DND-41 (cell line): ENCODE results near the gene PSMD13.

ENCODE experiments used
- ATAC-seq: fragments of 200-7000 bp; cut with Tn5 transposase; 3 replicates; pipeline ENCODE4 v1.9.1; 2021; ENCODE audit warnings: low read depth; ENCODE audit not compliant: insufficient read depth
- DNase-seq: peaks from one replicate; pipeline ENCODE4 v3.0.0-alpha.2; 2020
- H2AFZ ChIP-seq: 2 replicates; pipeline ENCODE4 v1.6.0; 2012; ENCODE audit warnings: low read depth, low read length
- H3K27ac ChIP-seq: 2 replicates; pipeline ENCODE4 v1.5.1; 2012; ENCODE audit warnings: low read length, inconsistent platforms
- H3K27me3 ChIP-seq: fragments of 200-600 bp; sonication (generic); 2 replicates; pipeline ENCODE4 v1.6.0; 2012; ENCODE audit warnings: low read length, mild to moderate bottlenecking, inconsistent platforms; ENCODE audit not compliant: insufficient read depth, poor library complexity
- H3K36me3 ChIP-seq: 2 replicates; pipeline ENCODE4 v1.5.1; 2012; ENCODE audit warnings: low read length, inconsistent platforms; ENCODE audit not compliant: insufficient read depth
- H3K4me1 ChIP-seq: 2 replicates; pipeline ENCODE4 v1.5.1; 2012; ENCODE audit warnings: mild to moderate bottlenecking, low read length; ENCODE audit not compliant: insufficient read depth
- H3K4me2 ChIP-seq: 2 replicates; pipeline ENCODE4 v1.6.0; 2012; ENCODE audit warnings: mild to moderate bottlenecking, moderate library complexity, low read length, inconsistent platforms; ENCODE audit not compliant: insufficient read depth
- H3K4me3 ChIP-seq, 2 experiments: fragments of 200-600 bp in 1 of 2; shearing (Covaris generic) in 1 of 2; 2 replicates each; pipeline ENCODE4 v1.5.1; 2012 to 2016; ENCODE audit warnings: inconsistent platforms in 2 of 2, low read length in 2 of 2, mild to moderate bottlenecking in 2 of 2, low read depth in 1 of 2, moderate library complexity in 1 of 2
- H3K79me2 ChIP-seq: 2 replicates; pipeline ENCODE4 v1.6.0; 2012; ENCODE audit warnings: low read length, inconsistent platforms; ENCODE audit not compliant: insufficient read depth
- H3K9ac ChIP-seq: 2 replicates; pipeline ENCODE4 v1.6.0; 2012; ENCODE audit warnings: low read depth, mild to moderate bottlenecking, inconsistent platforms, low read length, moderate library complexity
- H3K9me3 ChIP-seq: 2 replicates; pipeline ENCODE4 v1.5.1; 2012; ENCODE audit warnings: low read length, moderate library complexity, mild to moderate bottlenecking, inconsistent platforms; ENCODE audit not compliant: insufficient read depth, severe bottlenecking
- H4K20me1 ChIP-seq: 2 replicates; pipeline ENCODE4 v1.6.0; 2012; ENCODE audit warnings: low read length; ENCODE audit not compliant: insufficient read depth
- EZH2 ChIP-seq: IDR thresholded peaks from 3 replicates; pipeline ENCODE4 v1.6.1; 2012; ENCODE audit warnings: borderline replicate concordance, low read depth, mild to moderate bottlenecking, moderate library complexity, low read length, inconsistent platforms; ENCODE audit not compliant: severe bottlenecking
- TF ChIP-seq, protein P1 (sequence below): IDR thresholded peaks from 2 replicates; pipeline ENCODE4 v1.5.1; 2012; ENCODE audit warnings: borderline replicate concordance, low read length, moderate library complexity, mild to moderate bottlenecking; ENCODE audit not compliant: poor library complexity, severe bottlenecking; ENCODE audit errors: extremely low read depth

The PSMD13 gene

DNA sequence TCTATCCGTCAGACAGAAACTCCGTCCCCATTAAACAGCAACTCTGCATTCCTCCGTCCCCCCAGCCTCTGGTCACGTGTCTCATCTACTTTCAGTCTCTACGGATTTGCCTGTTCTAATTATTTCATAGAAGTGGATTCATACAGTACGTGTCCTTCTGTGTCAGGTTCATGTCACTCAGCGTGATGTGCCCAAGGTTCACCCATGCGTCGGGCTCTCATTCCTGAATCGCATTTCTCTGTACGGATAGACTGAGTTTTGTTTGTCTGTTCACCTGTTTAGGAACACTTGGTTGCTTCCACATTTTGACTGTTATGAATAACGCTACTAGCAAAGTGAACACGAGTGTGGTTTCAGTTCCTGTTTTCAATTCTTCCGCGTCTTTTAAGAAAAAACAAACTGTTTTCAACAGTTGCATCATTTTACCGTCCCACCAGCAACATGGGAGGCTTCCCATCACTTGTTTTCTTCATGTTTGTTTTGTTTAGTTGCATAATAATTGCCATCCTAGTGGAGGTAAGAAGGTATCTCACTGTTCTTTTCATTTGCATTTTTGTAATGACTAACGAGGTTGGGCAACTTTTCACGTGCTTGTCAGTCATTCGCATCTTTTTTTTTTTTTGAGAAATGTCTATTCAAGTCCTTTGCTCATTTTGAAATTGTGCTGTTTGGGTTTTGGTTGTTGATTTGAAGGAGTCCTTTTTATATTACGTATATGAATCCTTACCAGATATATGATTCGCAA lies 32.5 kb downstream of the PSMD13 start:
- no peaks in the 10 kb centered on the region for H3K27me3 ChIP-seq
- H3K9ac ChIP-seq, result peak overlapping the region; percentile 93
- H4K20me1 ChIP-seq, result no peaks in the 10 kb centered on the region
- peak overlapping the region; percentile 99 for H3K27ac ChIP-seq
- peak overlapping the region; percentile 78 for H2AFZ ChIP-seq
- H3K9me3 ChIP-seq, result peaks cover 4% of the 10 kb centered on the region
- TF ChIP-seq, protein P1, sequence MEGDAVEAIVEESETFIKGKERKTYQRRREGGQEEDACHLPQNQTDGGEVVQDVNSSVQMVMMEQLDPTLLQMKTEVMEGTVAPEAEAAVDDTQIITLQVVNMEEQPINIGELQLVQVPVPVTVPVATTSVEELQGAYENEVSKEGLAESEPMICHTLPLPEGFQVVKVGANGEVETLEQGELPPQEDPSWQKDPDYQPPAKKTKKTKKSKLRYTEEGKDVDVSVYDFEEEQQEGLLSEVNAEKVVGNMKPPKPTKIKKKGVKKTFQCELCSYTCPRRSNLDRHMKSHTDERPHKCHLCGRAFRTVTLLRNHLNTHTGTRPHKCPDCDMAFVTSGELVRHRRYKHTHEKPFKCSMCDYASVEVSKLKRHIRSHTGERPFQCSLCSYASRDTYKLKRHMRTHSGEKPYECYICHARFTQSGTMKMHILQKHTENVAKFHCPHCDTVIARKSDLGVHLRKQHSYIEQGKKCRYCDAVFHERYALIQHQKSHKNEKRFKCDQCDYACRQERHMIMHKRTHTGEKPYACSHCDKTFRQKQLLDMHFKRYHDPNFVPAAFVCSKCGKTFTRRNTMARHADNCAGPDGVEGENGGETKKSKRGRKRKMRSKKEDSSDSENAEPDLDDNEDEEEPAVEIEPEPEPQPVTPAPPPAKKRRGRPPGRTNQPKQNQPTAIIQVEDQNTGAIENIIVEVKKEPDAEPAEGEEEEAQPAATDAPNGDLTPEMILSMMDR, result peak; percentile 28
- no peak for TF ChIP-seq EZH2
- peak; percentile 68 for DNase-seq
- H3K4me1 ChIP-seq, result peaks cover 37% of the 10 kb centered on the region
- no peaks in the 10 kb centered on the region for H3K79me2 ChIP-seq
- peak overlapping the region; percentile 27 to 69; a peak in 3 of 4 replicates for H3K4me3 ChIP-seq
- H3K4me2 ChIP-seq, result peak overlapping the region; percentile 94
- no peaks in the 10 kb centered on the region for H3K36me3 ChIP-seq
- peak; percentile 67 for ATAC-seq

DNA sequence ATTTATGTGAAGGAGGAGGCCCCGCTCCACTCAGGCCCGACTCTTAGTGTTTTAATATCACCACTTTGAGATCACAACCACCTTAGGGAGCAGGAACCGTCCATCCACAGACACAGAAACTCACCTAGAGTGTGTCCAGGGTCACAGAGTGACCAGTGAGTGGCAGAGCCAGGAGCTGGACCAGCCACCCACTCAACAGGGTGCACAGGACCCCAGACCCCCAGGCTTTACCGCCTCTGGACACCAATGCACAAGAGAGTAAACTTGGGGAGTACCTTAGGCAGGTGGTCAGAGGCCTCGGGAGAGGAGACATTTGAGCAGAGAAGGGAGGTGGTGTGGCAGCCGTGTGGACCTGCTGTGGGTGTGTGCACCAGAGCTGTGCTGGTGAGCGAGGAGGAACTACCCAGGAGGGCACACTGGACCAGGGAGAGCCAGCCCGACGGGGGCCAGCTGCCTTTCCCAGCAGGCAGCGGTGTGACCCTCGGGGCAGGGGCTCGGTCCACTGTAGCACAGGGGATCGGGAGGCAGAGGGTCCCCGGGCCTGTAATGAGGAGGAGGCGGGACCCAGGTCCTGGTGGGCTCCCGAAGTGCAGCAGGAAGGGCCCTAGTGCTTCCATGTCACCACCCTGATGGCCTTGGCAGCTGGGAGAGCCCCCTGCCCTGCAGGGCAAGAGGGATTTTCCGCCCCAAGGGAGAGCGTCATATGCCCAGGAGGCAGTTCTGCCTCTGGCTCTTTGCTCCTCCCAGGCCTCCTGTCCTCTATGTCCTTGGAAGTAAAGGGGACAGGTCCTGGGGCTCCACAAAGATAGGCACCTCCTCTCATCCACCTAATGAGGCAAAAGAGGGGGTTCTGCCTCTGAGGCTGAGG lies 33.9 kb downstream of the PSMD13 start:
- TF ChIP-seq EZH2, result no peak
- TF ChIP-seq, protein P1, result no peak
- Histone ChIP-seq H3K4me2 (no peak overlapping the region), H3K36me3 (no peaks in the 10 kb centered on the region), H2AFZ (no peak overlapping the region), H4K20me1 (no peaks in the 10 kb centered on the region), H3K4me1 (peaks cover 37% of the 10 kb centered on the region), H3K9ac (no peak overlapping the region), H3K27me3 (no peaks in the 10 kb centered on the region), H3K4me3 (no peak overlapping the region), H3K27ac (peak overlapping the region; percentile 99), H3K9me3 (peaks cover 4% of the 10 kb centered on the region), H3K79me2 (no peaks in the 10 kb centered on the region)
- DNase-seq, result no peak
- ATAC-seq, result no peak

DNA sequence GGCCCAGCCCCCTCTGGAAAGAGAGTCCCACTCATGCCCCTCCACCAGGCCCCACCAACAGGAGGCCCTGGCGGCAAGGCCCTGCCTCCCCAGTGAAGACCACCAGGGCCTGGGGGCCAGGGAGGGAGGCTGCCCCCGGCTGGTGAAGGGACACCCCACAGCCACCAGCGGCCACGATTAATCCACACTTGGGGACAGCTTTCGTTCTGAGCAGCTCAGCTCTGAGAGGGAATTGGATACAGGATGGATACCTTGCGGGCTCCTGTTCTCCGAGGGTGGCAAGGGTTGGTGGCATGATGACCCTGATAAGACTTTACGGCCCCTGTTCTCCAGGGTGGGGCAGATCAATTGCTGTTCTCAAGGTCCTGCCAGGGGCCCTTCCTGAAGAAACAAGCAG lies 34.5 kb downstream of the PSMD13 start:
- no peak overlapping the region for H3K4me2 ChIP-seq
- no peaks in the 10 kb centered on the region for H3K79me2 ChIP-seq
- H4K20me1 ChIP-seq, result no peaks in the 10 kb centered on the region
- DNase-seq, result no peak
- H3K9me3 ChIP-seq, result no peaks in the 10 kb centered on the region
- no peak for TF ChIP-seq EZH2
- TF ChIP-seq, protein P1, result no peak
- ATAC-seq, result no peak
- no peaks in the 10 kb centered on the region for H3K27me3 ChIP-seq
- no peak overlapping the region for H3K9ac ChIP-seq
- peaks cover 37% of the 10 kb centered on the region for H3K4me1 ChIP-seq
- H3K36me3 ChIP-seq, result no peaks in the 10 kb centered on the region
- H3K27ac ChIP-seq, result no peak overlapping the region
- no peak overlapping the region for H2AFZ ChIP-seq
- H3K4me3 ChIP-seq, result no peak overlapping the region
